Glomerular endothelial cell (primary cell): ENCODE measurements around the gene NUP42. TPM values are rescaled to one million over a fixed set of nuclear protein-coding genes. Genes with fewer than 3 reads are reported as not detected.

ENCODE experiments used
- DNase-seq: peaks from one replicate; pipeline ENCODE4 v3.0.0-alpha.2; 2011; ENCODE audit warnings: low read depth, low spot score; ENCODE audit errors: extremely low read depth
- total RNA-seq: library from RNA; depleted of rRNA; stranded (reverse); fragments of >200 nt; gene quantifications from 2 replicates; pipeline ENCODE4 v1.2.3, GENCODE V29; 2015

NUP42 gene
- total RNA-seq, 1 donor from 2014 or later: 25.9 TPM

GRCh38 chr7:23232966-23233365 lies 51.1 kb downstream of the NUP42 start:
- no peak for DNase-seq

GRCh38 chr7:23234569-23235296 lies 52.9 kb downstream of the NUP42 start:
- no peak for DNase-seq

- DNase-seq: no peak
These were observed 54.0 kb downstream of the NUP42 start for GRCh38 chr7:23235813-23236221.

DNA sequence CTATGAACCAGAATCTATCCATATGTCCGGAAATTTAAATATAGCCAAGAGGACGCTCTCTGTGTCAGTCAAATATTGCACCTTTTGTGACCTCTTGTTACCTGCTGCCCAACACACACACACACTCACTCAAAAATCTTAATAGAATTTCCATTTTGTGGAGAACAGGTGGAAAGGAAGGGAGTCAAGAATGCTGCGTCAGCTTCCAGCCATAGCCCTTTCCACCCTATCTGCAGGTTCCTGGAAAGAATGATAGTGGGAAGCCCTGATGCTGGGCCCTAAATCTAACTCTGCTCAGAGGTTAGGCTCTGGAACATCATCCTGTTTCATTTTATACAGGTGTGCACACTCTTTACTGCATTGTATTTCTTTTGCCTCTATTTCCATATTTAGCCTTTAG lies 55.2 kb downstream of the NUP42 start:
- no peak for DNase-seq

GRCh38 chr7:23238983-23239652 lies 57.3 kb downstream of the NUP42 start:
- no peak for DNase-seq

GRCh38 chr7:23239698-23240097 lies 57.9 kb downstream of the NUP42 start:
- no peak for DNase-seq

DNA sequence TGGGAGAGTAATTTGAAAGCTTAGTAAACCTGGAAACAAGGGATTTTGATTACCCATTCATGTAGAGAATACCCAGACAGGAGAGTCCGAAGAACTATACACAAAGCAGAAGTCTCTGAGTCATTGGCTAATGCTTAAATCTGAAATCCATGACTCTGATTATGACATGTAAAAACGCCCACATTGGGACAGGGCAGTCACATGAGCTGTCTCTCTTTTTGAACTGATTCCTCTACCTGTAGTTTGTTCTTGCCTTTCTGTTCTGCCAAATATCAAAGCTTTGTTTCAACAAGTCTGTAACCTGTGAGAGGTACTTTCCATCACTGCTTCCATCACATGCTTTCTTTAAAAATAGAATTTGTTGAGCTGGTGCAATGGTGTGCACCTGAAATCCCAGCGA lies 60.5 kb downstream of the NUP42 start:
- no peak for DNase-seq

- DNase-seq: no peak
These were observed 61.1 kb downstream of the NUP42 start for GRCh38 chr7:23242935-23243334.

- DNase-seq: no peak
These were observed 64.7 kb downstream of the NUP42 start, which contains the start of gene GPNMB for GRCh38 chr7:23246555-23246954. TSS of gene GPNMB (plus strand) at chr7:23246775. CDS start at chr7:23246858, 83 bp downstream.

GRCh38 chr7:23247046-23247602 lies 65.3 kb downstream of the NUP42 start:
- no peak for DNase-seq

DNA sequence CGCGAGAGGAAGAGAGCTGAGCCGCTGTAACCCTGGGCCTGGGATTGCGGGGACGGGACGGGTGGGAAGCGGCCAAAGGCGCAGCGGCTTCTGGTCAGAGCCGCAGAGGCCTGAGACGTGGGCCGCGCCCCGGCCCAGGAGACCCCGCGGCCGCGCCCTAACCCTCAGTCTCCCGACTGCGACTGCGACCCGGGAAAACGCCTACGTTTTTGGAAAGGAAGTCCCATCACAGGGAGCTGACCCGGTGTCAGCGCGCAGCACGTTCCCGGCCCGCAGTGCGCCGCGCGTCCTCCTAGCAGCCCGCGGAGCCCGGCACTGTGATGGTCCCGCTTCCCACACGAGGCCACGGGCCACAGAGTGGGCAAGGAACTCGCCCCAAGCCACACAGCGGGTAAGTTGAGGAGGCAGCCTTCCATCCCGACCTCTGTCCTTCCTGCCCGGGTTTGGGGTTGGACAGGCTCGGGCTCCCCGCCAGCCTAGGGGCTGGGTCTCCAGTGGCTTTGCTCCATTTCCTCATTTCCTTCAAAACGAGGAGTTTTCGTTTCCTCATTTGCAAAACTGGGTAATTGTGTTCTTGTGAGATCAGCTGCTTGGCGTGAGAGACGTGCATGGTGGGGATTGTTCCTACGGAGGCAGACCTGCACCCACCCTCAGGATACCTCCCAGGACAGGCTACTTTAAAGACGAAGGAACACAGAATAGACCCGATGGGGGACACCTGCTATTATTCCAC lies 65.9 kb downstream of the NUP42 start:
- no peak for DNase-seq

DNA sequence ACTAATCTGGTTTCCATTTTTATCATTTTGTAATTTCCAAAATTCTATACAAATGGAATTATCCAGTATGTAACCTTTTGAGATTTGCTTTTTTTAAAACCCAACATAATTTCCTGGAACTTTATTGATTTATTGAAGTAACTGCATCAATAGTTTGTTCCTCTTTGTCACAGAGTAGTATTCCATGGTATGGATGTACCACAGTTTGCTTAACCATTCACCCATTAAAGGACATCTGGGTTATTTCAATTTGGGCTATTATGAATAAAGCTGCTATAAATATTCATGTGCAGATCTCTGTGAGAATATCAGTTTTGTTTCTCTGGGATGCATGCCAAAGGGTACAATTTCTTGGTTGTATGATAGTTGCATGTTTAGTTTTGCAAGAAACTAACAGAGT lies 67.6 kb downstream of the NUP42 start:
- DNase-seq: no peak

Other genes starting within 250 kb of the NUP42 start
- 64.2 and 68.2 TPM in 2 replicates for gene HYCC1, start 167.9 kb upstream of the NUP42 start, total RNA-seq
- gene KLHL7, start 76.3 kb upstream of the NUP42 start, total RNA-seq: 26.7 and 32.0 TPM in 2 replicates
- 1.6 and 3.3 TPM in 2 replicates for gene GPNMB, start 64.7 kb downstream of the NUP42 start, total RNA-seq
- 50.1 and 54.7 TPM in 2 replicates for gene MALSU1, start 117.3 kb downstream of the NUP42 start, total RNA-seq